Measurements from ENCODE around the gene SIVA1. TPM values are rescaled to one million over a fixed set of nuclear protein-coding genes. Genes with fewer than 3 reads are reported as not detected.

Gene SIVA1
- total and polyA plus RNA-seq, 2 of the 8 experiments (the other 6 are each of a cell fraction or from before 2014, with no cell fraction given), result 123 to 589 TPM

- TF ChIP-seq, protein P1, sequence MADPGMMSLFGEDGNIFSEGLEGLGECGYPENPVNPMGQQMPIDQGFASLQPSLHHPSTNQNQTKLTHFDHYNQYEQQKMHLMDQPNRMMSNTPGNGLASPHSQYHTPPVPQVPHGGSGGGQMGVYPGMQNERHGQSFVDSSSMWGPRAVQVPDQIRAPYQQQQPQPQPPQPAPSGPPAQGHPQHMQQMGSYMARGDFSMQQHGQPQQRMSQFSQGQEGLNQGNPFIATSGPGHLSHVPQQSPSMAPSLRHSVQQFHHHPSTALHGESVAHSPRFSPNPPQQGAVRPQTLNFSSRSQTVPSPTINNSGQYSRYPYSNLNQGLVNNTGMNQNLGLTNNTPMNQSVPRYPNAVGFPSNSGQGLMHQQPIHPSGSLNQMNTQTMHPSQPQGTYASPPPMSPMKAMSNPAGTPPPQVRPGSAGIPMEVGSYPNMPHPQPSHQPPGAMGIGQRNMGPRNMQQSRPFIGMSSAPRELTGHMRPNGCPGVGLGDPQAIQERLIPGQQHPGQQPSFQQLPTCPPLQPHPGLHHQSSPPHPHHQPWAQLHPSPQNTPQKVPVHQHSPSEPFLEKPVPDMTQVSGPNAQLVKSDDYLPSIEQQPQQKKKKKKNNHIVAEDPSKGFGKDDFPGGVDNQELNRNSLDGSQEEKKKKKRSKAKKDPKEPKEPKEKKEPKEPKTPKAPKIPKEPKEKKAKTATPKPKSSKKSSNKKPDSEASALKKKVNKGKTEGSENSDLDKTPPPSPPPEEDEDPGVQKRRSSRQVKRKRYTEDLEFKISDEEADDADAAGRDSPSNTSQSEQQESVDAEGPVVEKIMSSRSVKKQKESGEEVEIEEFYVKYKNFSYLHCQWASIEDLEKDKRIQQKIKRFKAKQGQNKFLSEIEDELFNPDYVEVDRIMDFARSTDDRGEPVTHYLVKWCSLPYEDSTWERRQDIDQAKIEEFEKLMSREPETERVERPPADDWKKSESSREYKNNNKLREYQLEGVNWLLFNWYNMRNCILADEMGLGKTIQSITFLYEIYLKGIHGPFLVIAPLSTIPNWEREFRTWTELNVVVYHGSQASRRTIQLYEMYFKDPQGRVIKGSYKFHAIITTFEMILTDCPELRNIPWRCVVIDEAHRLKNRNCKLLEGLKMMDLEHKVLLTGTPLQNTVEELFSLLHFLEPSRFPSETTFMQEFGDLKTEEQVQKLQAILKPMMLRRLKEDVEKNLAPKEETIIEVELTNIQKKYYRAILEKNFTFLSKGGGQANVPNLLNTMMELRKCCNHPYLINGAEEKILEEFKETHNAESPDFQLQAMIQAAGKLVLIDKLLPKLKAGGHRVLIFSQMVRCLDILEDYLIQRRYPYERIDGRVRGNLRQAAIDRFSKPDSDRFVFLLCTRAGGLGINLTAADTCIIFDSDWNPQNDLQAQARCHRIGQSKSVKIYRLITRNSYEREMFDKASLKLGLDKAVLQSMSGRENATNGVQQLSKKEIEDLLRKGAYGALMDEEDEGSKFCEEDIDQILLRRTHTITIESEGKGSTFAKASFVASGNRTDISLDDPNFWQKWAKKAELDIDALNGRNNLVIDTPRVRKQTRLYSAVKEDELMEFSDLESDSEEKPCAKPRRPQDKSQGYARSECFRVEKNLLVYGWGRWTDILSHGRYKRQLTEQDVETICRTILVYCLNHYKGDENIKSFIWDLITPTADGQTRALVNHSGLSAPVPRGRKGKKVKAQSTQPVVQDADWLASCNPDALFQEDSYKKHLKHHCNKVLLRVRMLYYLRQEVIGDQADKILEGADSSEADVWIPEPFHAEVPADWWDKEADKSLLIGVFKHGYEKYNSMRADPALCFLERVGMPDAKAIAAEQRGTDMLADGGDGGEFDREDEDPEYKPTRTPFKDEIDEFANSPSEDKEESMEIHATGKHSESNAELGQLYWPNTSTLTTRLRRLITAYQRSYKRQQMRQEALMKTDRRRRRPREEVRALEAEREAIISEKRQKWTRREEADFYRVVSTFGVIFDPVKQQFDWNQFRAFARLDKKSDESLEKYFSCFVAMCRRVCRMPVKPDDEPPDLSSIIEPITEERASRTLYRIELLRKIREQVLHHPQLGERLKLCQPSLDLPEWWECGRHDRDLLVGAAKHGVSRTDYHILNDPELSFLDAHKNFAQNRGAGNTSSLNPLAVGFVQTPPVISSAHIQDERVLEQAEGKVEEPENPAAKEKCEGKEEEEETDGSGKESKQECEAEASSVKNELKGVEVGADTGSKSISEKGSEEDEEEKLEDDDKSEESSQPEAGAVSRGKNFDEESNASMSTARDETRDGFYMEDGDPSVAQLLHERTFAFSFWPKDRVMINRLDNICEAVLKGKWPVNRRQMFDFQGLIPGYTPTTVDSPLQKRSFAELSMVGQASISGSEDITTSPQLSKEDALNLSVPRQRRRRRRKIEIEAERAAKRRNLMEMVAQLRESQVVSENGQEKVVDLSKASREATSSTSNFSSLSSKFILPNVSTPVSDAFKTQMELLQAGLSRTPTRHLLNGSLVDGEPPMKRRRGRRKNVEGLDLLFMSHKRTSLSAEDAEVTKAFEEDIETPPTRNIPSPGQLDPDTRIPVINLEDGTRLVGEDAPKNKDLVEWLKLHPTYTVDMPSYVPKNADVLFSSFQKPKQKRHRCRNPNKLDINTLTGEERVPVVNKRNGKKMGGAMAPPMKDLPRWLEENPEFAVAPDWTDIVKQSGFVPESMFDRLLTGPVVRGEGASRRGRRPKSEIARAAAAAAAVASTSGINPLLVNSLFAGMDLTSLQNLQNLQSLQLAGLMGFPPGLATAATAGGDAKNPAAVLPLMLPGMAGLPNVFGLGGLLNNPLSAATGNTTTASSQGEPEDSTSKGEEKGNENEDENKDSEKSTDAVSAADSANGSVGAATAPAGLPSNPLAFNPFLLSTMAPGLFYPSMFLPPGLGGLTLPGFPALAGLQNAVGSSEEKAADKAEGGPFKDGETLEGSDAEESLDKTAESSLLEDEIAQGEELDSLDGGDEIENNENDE (IDR thresholded peaks at IDR 0.05; ENCODE audit: insufficient replicate concordance, low read length), result no peak
- TF ChIP-seq SIN3A (conservative IDR thresholded peaks at IDR 0.05 in 1 of 2, IDR thresholded peaks at IDR 0.05 in 1 of 2; ENCODE audit: low read depth in 1 of 2, low read length in 2 of 2) (no peak), HDAC2 (IDR thresholded peaks at IDR 0.05; ENCODE audit: borderline replicate concordance in 1 of 2, low read depth in 2 of 2, low read length in 2 of 2) (no peak), POLR2A (IDR thresholded peaks at IDR 0.05; ENCODE audit: control extremely low read depth in 1 of 2, low read depth in 2 of 2, low read length in 2 of 2) (no peak), CBX5 (IDR thresholded peaks at IDR 0.05; ENCODE audit: low read depth, low read length) (no peak), ASH2L (IDR thresholded peaks at IDR 0.05; ENCODE audit: low read length) (no peak), TAF1 (IDR thresholded peaks at IDR 0.05; ENCODE audit: low read depth, low read length) (no peak), TBP (IDR thresholded peaks at IDR 0.05; ENCODE audit: low read depth, low read length) (no peak), RXRA (IDR thresholded peaks at IDR 0.05; ENCODE audit: insufficient read depth, low read depth, low read length) (no peak), SRF (IDR thresholded peaks at IDR 0.05; ENCODE audit: low read depth, low read length) (no peak), JUND (IDR thresholded peaks at IDR 0.05; ENCODE audit: low read length) (no peak)
These were observed 43.4 kb upstream of the SIVA1 start (continued) for GRCh38 chr14:104709387-104710039.
